Stimulated activated CD8-positive, alpha-beta memory T cell treated with anti-CD3 and anti-CD28 coated beads, Interleukin-15, amount 100 ng/mL, for 48 hours (primary cell): ENCODE measurements around the gene WDR20.
"Not testable (repeated sequence)": the region's sequence is repeated elsewhere in the genome, so short reads cannot be mapped to it uniquely, and the experiment has no call there.

Source experiments
- DNase-seq, 2 donors: peaks; one replicate each; pipeline ENCODE4 v3.0.0-alpha.2; 2020; ENCODE audit warnings: low read depth in 2 of 2

WDR20 gene

GRCh38 chr14:102139286-102140026 is at the start of gene WDR20:
WDR20 (plus strand) TSS chr14:102139897; CDS start chr14:102139924, 27 bp downstream.
- DNase-seq: peak; percentile 99

GRCh38 chr14:102090713-102091112 is 49.0 kb upstream of the WDR20 start:
- no peak for DNase-seq

GRCh38 chr14:102092806-102093205 is 46.9 kb upstream of the WDR20 start:
- no peak for DNase-seq

- no peak for DNase-seq
Measured at GRCh38 chr14:102094101-102094500, 45.6 kb upstream of the WDR20 start.

- DNase-seq: no peak
Measured at GRCh38 chr14:102095231-102095870, 44.3 kb upstream of the WDR20 start.

- DNase-seq: no peak
Measured at GRCh38 chr14:102095871-102096568, 43.7 kb upstream of the WDR20 start.

GRCh38 chr14:102096569-102097188 is 43.0 kb upstream of the WDR20 start:
- peak; percentile 32 to 34 for DNase-seq

GRCh38 chr14:102097441-102098135 is 42.1 kb upstream of the WDR20 start:
- DNase-seq: no peak

- no peak for DNase-seq
Measured at GRCh38 chr14:102103062-102103695, 36.5 kb upstream of the WDR20 start.

- no peak for DNase-seq
Measured at GRCh38 chr14:102105369-102105768, 34.3 kb upstream of the WDR20 start.

- not testable (repeated sequence) for DNase-seq
Measured at GRCh38 chr14:102109332-102109731, 30.4 kb upstream of the WDR20 start.

GRCh38 chr14:102111101-102111500 is 28.6 kb upstream of the WDR20 start:
- DNase-seq: no peak

- DNase-seq: no peak
Measured at GRCh38 chr14:102116361-102117180, 23.1 kb upstream of the WDR20 start.

- DNase-seq: no peak
Measured at GRCh38 chr14:102117852-102118251, 21.8 kb upstream of the WDR20 start.

GRCh38 chr14:102120888-102121287 is 18.8 kb upstream of the WDR20 start:
- DNase-seq: no peak

- no peak for DNase-seq
Measured at GRCh38 chr14:102121567-102121966, 18.1 kb upstream of the WDR20 start.

GRCh38 chr14:102124419-102124818 is 15.3 kb upstream of the WDR20 start:
- no peak for DNase-seq

- no peak for DNase-seq
Measured at GRCh38 chr14:102125546-102125945, 14.2 kb upstream of the WDR20 start.

GRCh38 chr14:102126807-102127455 is 12.8 kb upstream of the WDR20 start:
- no peak for DNase-seq

GRCh38 chr14:102131741-102132140 is 8.0 kb upstream of the WDR20 start:
- DNase-seq: no peak
